DMS79 (cell line): ENCODE measurements around the gene MED12L.
"Not testable (repeated sequence)": the region's sequence is repeated elsewhere in the genome, so short reads cannot be mapped to it uniquely, and the experiment has no call there.

Experiments
- DNase-seq: peaks from one replicate; lab custom pipeline; 2025; lab: John Stamatoyannopoulos, UW

The MED12L gene

DNA sequence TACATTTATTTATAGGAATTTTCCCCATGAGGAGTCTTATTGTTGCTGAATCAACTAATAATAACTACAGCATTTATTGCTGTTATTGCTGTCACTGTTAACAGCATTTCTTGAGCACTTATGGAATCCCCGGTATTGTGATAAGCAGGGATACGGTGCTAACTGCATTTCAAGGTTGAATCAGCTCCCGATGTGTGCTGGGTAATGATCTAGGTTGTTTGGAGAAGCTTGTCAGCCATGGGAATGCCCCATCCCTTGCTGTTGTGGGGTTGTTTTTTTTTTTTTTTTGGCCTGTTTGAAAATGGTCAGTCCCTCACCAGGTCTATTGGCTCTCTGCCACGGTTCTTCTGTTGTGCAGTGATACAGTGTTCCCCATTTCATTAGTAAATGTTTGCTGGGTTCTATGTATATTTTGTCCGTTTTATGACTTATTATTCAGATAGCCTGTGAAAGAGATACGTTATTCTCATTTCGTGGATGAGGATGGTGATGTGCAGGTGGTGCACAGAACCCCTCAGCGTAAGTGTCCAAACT lies 48.5 kb downstream of the MED12L start:
- no peak for DNase-seq

DNA sequence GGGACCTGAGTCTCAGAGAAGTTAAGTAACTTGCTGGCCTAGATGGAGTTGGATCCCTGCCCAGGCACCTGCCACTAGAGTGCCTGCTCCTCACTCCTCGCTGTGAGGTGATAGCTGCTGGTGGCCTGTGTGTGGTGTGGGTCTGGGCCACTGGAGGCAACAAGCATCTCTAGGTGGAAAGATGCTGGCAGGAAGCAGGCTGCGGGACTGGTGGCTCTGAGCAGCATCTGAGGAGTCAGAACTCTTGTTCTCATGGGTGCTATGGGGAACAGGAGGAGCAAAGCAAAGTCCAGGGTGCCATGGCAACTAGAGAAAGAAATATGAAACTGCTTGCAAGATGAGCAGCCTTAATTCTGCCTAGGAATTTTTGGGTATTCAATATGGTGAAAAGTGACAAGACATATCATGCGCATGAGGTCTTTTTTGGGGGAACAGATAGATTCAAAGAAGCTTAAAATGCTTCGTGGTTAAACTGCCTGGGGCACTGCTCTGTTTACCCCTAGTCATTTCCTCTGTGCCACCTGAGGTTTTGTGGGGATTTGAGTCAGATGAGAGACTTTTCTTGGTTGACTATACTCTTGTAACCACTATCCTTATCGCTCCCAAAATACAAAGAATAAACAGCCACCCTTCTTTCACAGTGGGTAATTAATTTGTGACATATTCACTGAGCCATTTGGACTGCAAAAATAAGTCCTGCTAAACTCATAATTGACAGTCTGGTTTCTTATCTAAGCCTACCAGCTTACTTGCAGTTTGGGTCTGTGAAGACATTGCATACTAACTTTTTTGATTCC lies 50.3 kb downstream of the MED12L start:
- DNase-seq = peak; percentile 67

- DNase-seq = no peak
These were observed 57.5 kb downstream of the MED12L start for GRCh38 chr3:151142929-151143328.

DNA sequence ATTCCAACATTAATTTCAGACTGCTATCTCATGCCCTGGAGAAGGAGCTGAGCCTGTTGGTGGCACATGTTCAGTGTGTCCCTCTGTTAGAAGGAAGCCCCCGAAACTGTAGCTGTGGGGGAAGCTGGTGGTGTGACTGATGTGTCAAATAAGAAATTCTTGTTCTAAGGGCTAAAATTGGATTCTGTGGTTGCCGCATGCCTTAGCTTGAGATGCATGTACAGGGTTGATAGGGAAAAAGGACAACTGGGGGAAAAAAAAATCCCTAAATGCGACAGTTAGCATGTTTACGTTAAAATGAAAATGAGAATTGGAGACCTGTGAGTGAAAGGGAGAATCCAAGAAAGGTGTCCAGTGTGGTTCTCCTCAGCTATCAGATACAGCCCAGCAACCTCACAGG lies 58.6 kb downstream of the MED12L start:
- DNase-seq = no peak

- DNase-seq = no peak
These were observed 59.3 kb downstream of the MED12L start for GRCh38 chr3:151144760-151145159.

- no peak for DNase-seq
These were observed 60.2 kb downstream of the MED12L start for GRCh38 chr3:151145713-151146070.

DNA sequence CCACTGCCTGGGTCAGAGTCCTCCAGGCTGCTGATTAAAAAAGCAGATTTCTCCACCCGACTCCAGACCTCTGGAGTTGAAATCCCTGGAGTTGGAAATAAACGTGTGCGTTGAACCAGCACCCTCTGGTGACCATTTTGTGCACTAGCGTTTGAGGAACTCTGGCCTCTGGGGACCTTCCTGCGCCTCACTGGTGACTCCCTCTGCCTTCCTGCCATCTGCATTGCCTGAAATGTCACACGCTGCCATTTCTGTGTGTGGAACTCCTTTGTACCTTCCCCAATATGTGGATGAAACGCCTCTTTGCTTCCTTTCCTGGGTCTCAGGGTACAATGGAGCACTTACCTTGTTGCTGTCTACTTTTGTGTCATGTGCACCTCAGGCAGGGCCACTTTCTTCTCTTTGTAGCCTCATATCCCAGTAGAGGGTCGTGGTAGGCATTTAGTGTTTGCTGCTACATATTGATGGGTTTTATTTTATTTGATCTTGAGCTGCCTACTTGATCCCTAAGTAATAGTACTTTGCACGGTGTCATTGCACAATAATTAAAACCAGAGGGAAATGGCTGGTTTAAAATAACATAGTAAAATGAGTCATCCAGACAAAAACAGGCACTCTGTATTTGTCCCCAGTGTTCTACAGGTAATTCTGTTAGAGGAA lies 60.7 kb downstream of the MED12L start:
- peak; percentile 62 for DNase-seq

GRCh38 chr3:151146731-151147091 lies 61.2 kb downstream of the MED12L start:
- DNase-seq = no peak

DNA sequence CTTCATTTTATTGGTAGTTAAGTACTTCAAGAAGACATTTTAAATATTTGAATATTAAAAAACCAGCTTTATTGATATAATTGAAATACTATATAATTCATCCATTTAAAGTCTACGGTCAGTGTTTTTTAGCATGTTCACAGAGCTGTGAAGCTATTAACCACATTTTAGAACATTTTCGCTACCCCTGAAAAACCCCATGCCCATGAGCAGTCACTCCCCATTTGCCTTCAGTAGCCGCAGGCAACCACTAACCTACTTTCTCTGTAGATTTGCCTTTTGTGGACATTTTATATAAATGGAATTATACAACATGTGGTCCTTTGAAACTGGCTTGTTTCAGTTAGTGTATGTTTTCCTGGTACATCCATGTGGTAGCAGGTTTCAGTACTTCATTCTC lies 61.8 kb downstream of the MED12L start:
- DNase-seq = no peak

- DNase-seq = no peak
These were observed 67.1 kb downstream of the MED12L start for GRCh38 chr3:151152455-151153079.

DNA sequence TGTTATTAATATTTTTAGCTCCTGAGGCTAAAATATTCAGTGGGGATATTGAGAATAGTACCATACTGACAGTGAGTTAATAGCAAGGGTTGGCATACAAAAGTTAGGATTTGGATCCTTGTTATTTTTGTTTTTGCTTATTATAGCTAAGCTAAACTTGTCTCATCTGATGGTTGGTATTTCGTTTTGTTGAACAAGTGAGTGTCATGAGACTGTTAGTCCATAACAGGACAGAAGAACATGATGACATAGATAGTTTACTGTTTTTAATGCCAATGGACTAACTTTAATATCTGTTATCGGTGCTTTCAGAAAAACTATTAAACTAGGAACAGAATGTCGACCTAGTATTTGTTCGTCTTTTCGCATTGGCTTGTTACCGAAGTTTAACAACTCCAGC lies 69.1 kb downstream of the MED12L start:
- no peak for DNase-seq

- no peak for DNase-seq
These were observed 70.1 kb downstream of the MED12L start for GRCh38 chr3:151155409-151156128.

DNA sequence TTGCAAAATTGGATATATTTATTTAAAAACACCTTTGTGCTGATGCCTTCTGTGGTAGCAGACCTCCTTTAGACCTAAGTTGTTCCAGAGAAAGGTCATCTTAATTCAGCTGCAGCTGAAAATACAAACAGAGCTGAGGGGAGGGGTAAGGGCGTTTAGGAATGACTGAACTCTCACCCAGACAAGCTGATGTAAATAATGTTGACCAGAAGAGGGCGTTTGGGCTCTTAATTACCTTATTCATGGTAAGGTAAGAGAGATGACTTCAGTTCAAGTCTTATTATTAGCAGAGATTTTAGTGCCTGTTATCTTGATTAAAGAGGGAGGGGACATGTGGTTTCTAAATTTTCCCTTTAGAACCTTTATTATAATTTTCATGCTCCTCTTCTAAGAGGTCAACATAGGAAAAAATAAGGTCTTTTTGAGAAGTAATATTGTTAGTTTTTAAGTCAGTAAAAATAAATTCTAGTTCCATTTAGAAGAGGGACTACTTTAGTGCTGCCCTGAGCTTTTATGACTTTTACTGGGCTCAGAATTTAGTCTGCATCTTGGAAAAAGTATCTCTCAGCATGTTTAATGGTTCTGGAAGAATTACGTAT lies 71.3 kb downstream of the MED12L start:
- DNase-seq = peak; percentile 1

DNA sequence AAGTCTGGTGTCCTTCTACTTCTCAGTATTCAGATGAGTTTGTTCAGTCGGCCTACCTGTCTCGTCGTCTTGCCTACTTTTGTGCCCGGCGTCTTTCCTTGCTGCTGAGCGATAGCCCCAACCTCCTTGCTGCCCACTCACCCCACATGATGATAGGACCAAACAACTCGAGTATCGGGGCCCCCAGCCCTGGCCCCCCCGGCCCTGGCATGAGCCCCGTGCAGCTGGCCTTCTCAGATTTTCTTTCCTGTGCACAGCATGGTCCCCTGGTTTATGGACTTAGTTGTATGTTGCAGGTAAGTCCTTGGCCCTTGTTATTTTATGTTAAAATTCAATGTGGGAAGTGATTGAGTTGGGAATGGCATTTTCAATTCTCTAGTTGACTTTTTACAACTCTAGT lies 74.3 kb downstream of the MED12L start:
- no peak for DNase-seq

DNA sequence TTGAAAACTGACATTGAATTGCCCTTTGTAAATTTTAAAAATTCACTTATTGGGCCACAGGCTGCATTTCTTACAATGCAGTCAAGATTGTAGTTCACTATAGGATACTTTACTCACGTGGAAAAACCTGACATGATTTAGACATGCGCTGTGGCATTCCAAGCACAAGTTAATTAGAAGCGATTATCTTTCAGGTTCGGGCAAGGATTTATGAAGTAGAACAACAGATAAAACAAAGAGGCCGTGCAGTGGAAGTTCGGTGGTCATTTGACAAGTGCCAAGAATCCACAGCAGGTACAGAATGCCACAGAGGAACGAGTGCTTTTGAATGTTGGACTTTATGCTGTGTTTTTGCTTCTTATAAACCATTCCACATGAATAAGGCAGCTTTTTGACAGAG lies 79.8 kb downstream of the MED12L start:
- DNase-seq = no peak

- no peak for DNase-seq
These were observed 80.7 kb downstream of the MED12L start for GRCh38 chr3:151166161-151166560.

DNA sequence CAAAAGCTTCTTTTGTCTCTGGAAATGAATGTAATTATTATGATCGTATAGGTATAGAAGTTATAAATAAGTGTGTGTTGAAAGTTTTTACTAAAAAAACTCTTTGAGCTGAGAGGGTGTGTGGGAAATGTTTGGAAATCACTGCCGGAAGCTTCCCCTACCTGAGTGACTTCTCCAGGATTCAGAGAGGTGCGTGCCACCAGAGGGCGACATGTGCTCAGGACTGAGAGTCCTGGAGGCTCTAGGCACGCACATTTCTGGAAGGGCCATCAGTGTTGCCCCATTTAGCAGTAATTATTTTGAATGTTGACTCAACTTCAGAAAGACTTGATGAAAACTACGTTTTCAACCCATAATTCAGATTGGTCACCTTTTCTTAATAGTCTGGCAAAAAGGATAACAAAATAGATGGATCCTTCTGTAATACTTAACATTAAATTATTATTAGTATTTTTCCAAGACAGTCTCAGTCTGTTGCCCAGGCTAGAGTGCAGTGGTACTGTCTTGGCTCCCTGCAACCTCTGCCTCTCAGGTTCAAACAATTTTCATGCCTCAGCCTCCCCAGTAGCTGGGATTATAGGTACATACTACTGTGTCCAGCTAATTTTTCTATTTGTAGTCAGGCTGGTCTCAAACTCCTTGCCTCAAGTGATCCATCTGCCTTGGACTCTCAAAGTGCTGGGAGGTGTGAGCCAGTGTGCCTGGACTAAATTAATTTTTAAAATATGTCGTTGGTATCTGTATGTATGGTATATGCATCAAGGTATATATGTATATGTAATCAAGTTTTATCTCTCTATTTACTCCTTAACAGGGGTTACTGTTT lies 83.0 kb downstream of the MED12L start:
- peak; percentile 1 for DNase-seq

GRCh38 chr3:151169262-151169947 lies 83.9 kb downstream of the MED12L start:
- no peak for DNase-seq

GRCh38 chr3:151169948-151170679 lies 84.7 kb downstream of the MED12L start:
- DNase-seq = not testable (repeated sequence)
